Measurements from ENCODE around the gene TBC1D9B.

DNA sequence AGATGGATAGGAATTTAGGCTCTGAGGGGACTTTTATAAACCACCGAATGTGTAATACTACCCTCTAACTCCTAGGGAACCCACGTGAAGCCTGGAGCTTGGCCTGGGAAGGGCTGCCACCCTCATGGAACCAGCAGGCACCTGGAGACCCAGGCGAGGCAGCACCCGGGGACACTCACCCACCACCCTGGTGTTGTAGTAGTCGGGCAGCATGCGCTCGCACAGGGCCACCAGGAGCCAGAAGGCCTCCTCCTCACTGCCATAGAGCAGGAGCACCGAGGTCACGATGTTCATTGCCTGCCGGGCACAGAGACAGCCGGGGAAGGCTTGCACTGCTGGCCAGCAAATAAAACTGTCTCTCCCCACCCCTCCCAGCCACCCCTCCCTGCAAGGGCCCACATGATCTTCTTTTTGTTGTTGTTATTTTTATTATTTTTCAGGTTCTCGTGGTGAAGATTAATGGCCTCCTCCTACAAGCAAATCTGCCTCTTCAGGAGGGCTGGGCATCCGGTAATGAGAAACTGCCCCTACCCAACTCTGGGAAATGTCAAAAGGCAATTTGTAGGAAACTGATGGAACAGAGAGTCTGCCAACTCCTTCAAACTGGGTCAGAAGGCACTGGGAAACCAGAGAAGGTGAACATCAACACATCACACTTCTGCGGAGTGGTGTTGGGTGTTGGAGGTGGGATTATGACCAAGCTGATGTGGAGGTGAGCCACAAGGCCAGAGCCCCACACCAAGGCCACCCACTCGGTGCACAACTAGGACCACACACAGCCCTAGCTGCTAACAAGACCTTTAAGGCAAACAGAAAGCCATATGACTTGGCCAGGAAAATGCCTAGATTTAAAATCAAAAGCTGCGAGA lies 31.7 kb downstream of the TBC1D9B start:
- TF ChIP-seq, protein P1, sequence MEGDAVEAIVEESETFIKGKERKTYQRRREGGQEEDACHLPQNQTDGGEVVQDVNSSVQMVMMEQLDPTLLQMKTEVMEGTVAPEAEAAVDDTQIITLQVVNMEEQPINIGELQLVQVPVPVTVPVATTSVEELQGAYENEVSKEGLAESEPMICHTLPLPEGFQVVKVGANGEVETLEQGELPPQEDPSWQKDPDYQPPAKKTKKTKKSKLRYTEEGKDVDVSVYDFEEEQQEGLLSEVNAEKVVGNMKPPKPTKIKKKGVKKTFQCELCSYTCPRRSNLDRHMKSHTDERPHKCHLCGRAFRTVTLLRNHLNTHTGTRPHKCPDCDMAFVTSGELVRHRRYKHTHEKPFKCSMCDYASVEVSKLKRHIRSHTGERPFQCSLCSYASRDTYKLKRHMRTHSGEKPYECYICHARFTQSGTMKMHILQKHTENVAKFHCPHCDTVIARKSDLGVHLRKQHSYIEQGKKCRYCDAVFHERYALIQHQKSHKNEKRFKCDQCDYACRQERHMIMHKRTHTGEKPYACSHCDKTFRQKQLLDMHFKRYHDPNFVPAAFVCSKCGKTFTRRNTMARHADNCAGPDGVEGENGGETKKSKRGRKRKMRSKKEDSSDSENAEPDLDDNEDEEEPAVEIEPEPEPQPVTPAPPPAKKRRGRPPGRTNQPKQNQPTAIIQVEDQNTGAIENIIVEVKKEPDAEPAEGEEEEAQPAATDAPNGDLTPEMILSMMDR (conservative IDR thresholded peaks at IDR 0.05 in 1 of 2, IDR thresholded peaks at IDR 0.05 in 1 of 2; ENCODE audit: low read depth in 1 of 2, low read length in 2 of 2), result no peak
- no peak for TF ChIP-seq EZH2 (IDR thresholded peaks at IDR 0.05; ENCODE audit: low read length, missing control alignments)
